ENCODE measurements around the gene NAPA. TPM values are rescaled to one million over a fixed set of nuclear protein-coding genes. Genes with fewer than 3 reads are reported as not detected.

Gene NAPA
- 100 to 1,000 TPM in 2 of 5 donors, 10 to 100 TPM in 3; 81.1 to 119 (median 86.7) TPM for total RNA-seq
- total RNA-seq (2013), result 47.8 TPM
- total RNA-seq, result 36.3 to 107 (median 61.2) reads per million in 29 experiments

- no peaks in the 10 kb centered on the region for H3K9me3 ChIP-seq
- ATAC-seq (replicated peaks in 1 of 4), result peak; percentile 90 to 95 (median 92)
Measured at GRCh38 chr19:47514869-47515588, at the start of gene NAPA. TSS of gene NAPA (minus strand) at chr19:47515063. CDS start at chr19:47514940, 123 bp downstream.

GRCh38 chr19:47564081-47564480 is 49.2 kb upstream of the NAPA start:
- H3K27ac Mint-ChIP-seq, result no peak overlapping the region
- no peaks in the 10 kb centered on the region for H3K9me3 Mint-ChIP-seq
- Histone ChIP-seq H3K36me3 (ENCODE audit: control insufficient read depth in 2 of 2, extremely low read depth in 1 of 2, insufficient read depth in 1 of 2, low read length in 1 of 2) (no peaks in the 10 kb centered on the region), H3K4me1 (ENCODE audit: control insufficient read depth in 1 of 2, extremely low read depth in 1 of 2, insufficient read depth in 2 of 2, low read length in 2 of 2) (no peaks in the 10 kb centered on the region), H3K4me3 (ENCODE audit: control insufficient read depth in 1 of 2, extremely low read depth in 1 of 2, low read length in 1 of 2) (no peak overlapping the region), H3K27ac (ENCODE audit: low read length) (no peak overlapping the region), H3K9me3 (no peaks in the 10 kb centered on the region), H3K27me3 (replicated peaks in 1 of 2; ENCODE audit: control insufficient read depth in 2 of 2, extremely low read depth in 1 of 2, insufficient read depth in 2 of 2, low read length in 1 of 2) (no peaks in the 10 kb centered on the region)
- WGBS (ENCODE audit: insufficient coverage), result 67% methylated on average over 1 of the region's 3 CpGs
- CTCF ChIA-PET, result no interaction called here
- H3K4me1 Mint-ChIP-seq, result peaks cover 0 to 2% (median 0%) of the 10 kb centered on the region in 3 donors
- H3K36me3 Mint-ChIP-seq, result no peaks in the 10 kb centered on the region
- no peak overlapping the region for H3K4me3 Mint-ChIP-seq
- ATAC-seq (replicated peaks in 1 of 4), result no peak
- POLR2A ChIA-PET, result no interaction called here
- no peaks in the 10 kb centered on the region for H3K27me3 Mint-ChIP-seq
- no peak for DNase-seq

More at GRCh38 chr19:47514869-47515588, at the start of gene NAPA:
- Mint-ChIP-seq H3K36me3 (peaks cover 3% of the 10 kb centered on the region), H3K27me3 (no peaks in the 10 kb centered on the region), H3K27ac (peak within 1 kb of the TSS; percentile 97 to 98), H3K4me3 (peak within 1 kb of the TSS; percentile 99), H3K4me1 (peaks cover 83 to 93% (median 90%) of the 10 kb centered on the region in 3 donors), H3K9me3 (no peaks in the 10 kb centered on the region)
- ChIA-PET CTCF (interaction anchor here (0.6 to 1.9 kb wide), 11 partner anchors 12 to 748 kb away, joined by 3 to 10 read pairs (median 3); partner anchors contain the start of genes DHX34 (in 1 of the 2) and KPTN (in 1 of the 2)), POLR2A (interaction anchor here (0.5 to 0.6 kb wide), 3 partner anchors 69 to 1864 kb away, joined by 3 to 7 read pairs (median 5); no protein-coding TSS in a partner anchor)
- peak within 1 kb of the TSS; percentile 94 to 99 for H3K4me3 ChIP-seq (ENCODE audit: control insufficient read depth in 1 of 2, extremely low read depth in 1 of 2, low read length in 1 of 2)
- H3K4me1 ChIP-seq (ENCODE audit: control insufficient read depth in 1 of 2, extremely low read depth in 1 of 2, insufficient read depth in 2 of 2, low read length in 2 of 2), result peaks cover 39 to 79% of the 10 kb centered on the region in 2 experiments
- WGBS (ENCODE audit: insufficient coverage), result under 1% methylated on average over 72 of the region's 78 CpGs
- H3K27me3 ChIP-seq (replicated peaks in 1 of 2; ENCODE audit: control insufficient read depth in 2 of 2, extremely low read depth in 1 of 2, insufficient read depth in 2 of 2, low read length in 1 of 2), result no peaks in the 10 kb centered on the region
- peaks cover 0 to 5% of the 10 kb centered on the region in 2 donors for H3K36me3 ChIP-seq (ENCODE audit: control insufficient read depth in 2 of 2, extremely low read depth in 1 of 2, insufficient read depth in 1 of 2, low read length in 1 of 2)
- peak; percentile 100 for DNase-seq
- peak within 1 kb of the TSS; percentile 92 for H3K27ac ChIP-seq (ENCODE audit: low read length)

- Mint-ChIP-seq H3K27ac (no peak overlapping the region), H3K4me1 (peaks cover 0 to 2% (median 0%) of the 10 kb centered on the region in 3 donors), H3K4me3 (no peak overlapping the region), H3K36me3 (no peaks in the 10 kb centered on the region), H3K9me3 (no peaks in the 10 kb centered on the region), H3K27me3 (no peaks in the 10 kb centered on the region)
- Histone ChIP-seq H3K9me3 (no peaks in the 10 kb centered on the region), H3K36me3 (ENCODE audit: control insufficient read depth in 2 of 2, extremely low read depth in 1 of 2, insufficient read depth in 1 of 2, low read length in 1 of 2) (no peaks in the 10 kb centered on the region), H3K4me1 (ENCODE audit: control insufficient read depth in 1 of 2, extremely low read depth in 1 of 2, insufficient read depth in 2 of 2, low read length in 2 of 2) (no peaks in the 10 kb centered on the region), H3K4me3 (ENCODE audit: control insufficient read depth in 1 of 2, extremely low read depth in 1 of 2, low read length in 1 of 2) (no peak overlapping the region), H3K27ac (ENCODE audit: low read length) (no peak overlapping the region), H3K27me3 (replicated peaks in 1 of 2; ENCODE audit: control insufficient read depth in 2 of 2, extremely low read depth in 1 of 2, insufficient read depth in 2 of 2, low read length in 1 of 2) (no peaks in the 10 kb centered on the region)
- ChIA-PET CTCF (interaction anchor here in 1 of 2 donors (1.1 kb wide), 1 partner anchor 105 kb away, joined by 5 read pairs; no protein-coding TSS in a partner anchor), POLR2A (interaction anchor here in 1 of 2 donors (0.6 to 0.7 kb wide), 2 partner anchors 58 to 989 kb away, joined by 3 read pairs; no protein-coding TSS in a partner anchor)
- DNase-seq (no peak), ATAC-seq (replicated peaks in 1 of 4) (no peak)
- 100% methylated on average over 3 of the region's 7 CpGs for WGBS (ENCODE audit: insufficient coverage)
Measured at GRCh38 chr19:47561440-47562057, 46.7 kb upstream of the NAPA start.

- Histone ChIP-seq H3K9me3 (no peaks in the 10 kb centered on the region), H3K27ac (ENCODE audit: low read length) (no peak overlapping the region), H3K4me1 (ENCODE audit: control insufficient read depth in 1 of 2, extremely low read depth in 1 of 2, insufficient read depth in 2 of 2, low read length in 2 of 2) (no peaks in the 10 kb centered on the region), H3K4me3 (ENCODE audit: control insufficient read depth in 1 of 2, extremely low read depth in 1 of 2, low read length in 1 of 2) (no peak overlapping the region), H3K36me3 (ENCODE audit: control insufficient read depth in 2 of 2, extremely low read depth in 1 of 2, insufficient read depth in 1 of 2, low read length in 1 of 2) (no peaks in the 10 kb centered on the region), H3K27me3 (replicated peaks in 1 of 2; ENCODE audit: control insufficient read depth in 2 of 2, extremely low read depth in 1 of 2, insufficient read depth in 2 of 2, low read length in 1 of 2) (no peaks in the 10 kb centered on the region)
- no peak for ATAC-seq (replicated peaks in 1 of 4)
- Mint-ChIP-seq H3K27me3 (no peaks in the 10 kb centered on the region), H3K9me3 (no peaks in the 10 kb centered on the region), H3K27ac (no peak overlapping the region), H3K4me3 (no peak overlapping the region), H3K36me3 (no peaks in the 10 kb centered on the region), H3K4me1 (peaks cover 0 to 2% (median 0%) of the 10 kb centered on the region in 3 donors)
- no CpG with 5 or more reads among the region's 2 CpGs for WGBS (ENCODE audit: insufficient coverage)
- DNase-seq, result no peak
- ChIA-PET POLR2A (interaction anchor here in 1 of 2 donors (0.7 kb wide), 1 partner anchor 988 kb away, joined by 3 read pairs; no protein-coding TSS in a partner anchor), CTCF (interaction anchor here in 1 of 2 donors (1.1 kb wide), 1 partner anchor 105 kb away, joined by 5 read pairs; no protein-coding TSS in a partner anchor)
Measured at GRCh38 chr19:47560999-47561398, 46.1 kb upstream of the NAPA start.

- WGBS (ENCODE audit: insufficient coverage), result 91% methylated on average over 4 of the region's 4 CpGs
- ATAC-seq (replicated peaks in 1 of 4) (no peak), DNase-seq (no peak)
- Histone ChIP-seq H3K4me1 (ENCODE audit: control insufficient read depth in 1 of 2, extremely low read depth in 1 of 2, insufficient read depth in 2 of 2, low read length in 2 of 2) (peaks cover 0 to 7% of the 10 kb centered on the region in 2 experiments), H3K27ac (ENCODE audit: low read length) (no peak overlapping the region), H3K27me3 (replicated peaks in 1 of 2; ENCODE audit: control insufficient read depth in 2 of 2, extremely low read depth in 1 of 2, insufficient read depth in 2 of 2, low read length in 1 of 2) (peaks cover 0 to 10% of the 10 kb centered on the region in 2 experiments), H3K4me3 (ENCODE audit: control insufficient read depth in 1 of 2, extremely low read depth in 1 of 2, low read length in 1 of 2) (no peak overlapping the region), H3K9me3 (no peaks in the 10 kb centered on the region), H3K36me3 (ENCODE audit: control insufficient read depth in 2 of 2, extremely low read depth in 1 of 2, insufficient read depth in 1 of 2, low read length in 1 of 2) (no peaks in the 10 kb centered on the region)
- ChIA-PET POLR2A (no interaction called here), CTCF (no interaction called here)
- Mint-ChIP-seq H3K36me3 (no peaks in the 10 kb centered on the region), H3K27ac (no peak overlapping the region), H3K27me3 (no peaks in the 10 kb centered on the region), H3K4me1 (peaks cover 0 to 2% (median 2%) of the 10 kb centered on the region in 3 donors), H3K9me3 (no peaks in the 10 kb centered on the region), H3K4me3 (no peak overlapping the region)
Measured at GRCh38 chr19:47550129-47550528, 35.3 kb upstream of the NAPA start.

GRCh38 chr19:47549261-47549862 is 34.5 kb upstream of the NAPA start:
- Histone ChIP-seq H3K36me3 (ENCODE audit: control insufficient read depth in 2 of 2, extremely low read depth in 1 of 2, insufficient read depth in 1 of 2, low read length in 1 of 2) (no peaks in the 10 kb centered on the region), H3K27me3 (replicated peaks in 1 of 2; ENCODE audit: control insufficient read depth in 2 of 2, extremely low read depth in 1 of 2, insufficient read depth in 2 of 2, low read length in 1 of 2) (peaks cover 0 to 18% of the 10 kb centered on the region in 2 experiments), H3K9me3 (no peaks in the 10 kb centered on the region), H3K4me3 (ENCODE audit: control insufficient read depth in 1 of 2, extremely low read depth in 1 of 2, low read length in 1 of 2) (no peak overlapping the region), H3K27ac (ENCODE audit: low read length) (no peak overlapping the region), H3K4me1 (ENCODE audit: control insufficient read depth in 1 of 2, extremely low read depth in 1 of 2, insufficient read depth in 2 of 2, low read length in 2 of 2) (peaks cover 0 to 12% of the 10 kb centered on the region in 2 experiments)
- no peak overlapping the region for H3K27ac Mint-ChIP-seq
- ATAC-seq (replicated peaks in 1 of 4), result no peak
- H3K4me1 Mint-ChIP-seq, result peaks cover 0 to 5% (median 2%) of the 10 kb centered on the region in 3 donors
- H3K9me3 Mint-ChIP-seq, result no peaks in the 10 kb centered on the region
- no peaks in the 10 kb centered on the region for H3K36me3 Mint-ChIP-seq
- CTCF ChIA-PET, result no interaction called here
- no peak for DNase-seq
- peaks cover 0 to under 1% of the 10 kb centered on the region in 2 donors for H3K27me3 Mint-ChIP-seq
- POLR2A ChIA-PET, result no interaction called here
- H3K4me3 Mint-ChIP-seq, result no peak overlapping the region
- WGBS (ENCODE audit: insufficient coverage), result 63% methylated on average over 5 of the region's 13 CpGs

Measured in T-cell (primary cell).